HEK293 (cell line): ENCODE results near the gene PLEKHA7.
"Not testable (repeated sequence)": the region's sequence is repeated elsewhere in the genome, so short reads cannot be mapped to it uniquely, and the experiment has no call there.

Experiments
- CTCF ChIA-PET: fragments of 350-600 bp; formaldehyde crosslinking; extraction: SDS; loops from one replicate; lab custom pipeline; 2021; ENCODE audit warnings: antibody characterized with exemption; lab: Yijun Ruan, JAX
- POLR2A ChIA-PET: fragments of 300-600 bp; formaldehyde crosslinking; extraction: SDS; loops from one replicate; lab custom pipeline; 2020; ENCODE audit warnings: antibody characterized with exemption, inconsistent platforms; lab: Yijun Ruan, JAX
- H3K27ac ChIP-seq: fragments of 200-500 bp; sonication (Bioruptor generic); 2 replicates; pipeline ENCODE4 v1.5.1; 2014; ENCODE audit warnings: low read depth, low read length, control low read depth, inconsistent platforms; ENCODE audit errors: extremely low read depth
- H3K36me3 ChIP-seq, 2 experiments: fragments of 200-500 bp in 1 of 2; sonication (Bioruptor generic) in 1 of 2; 1 replicate in 1 of 2; 2 replicates in 1 of 2; pipeline ENCODE4 v1.5.1; 2014 to 2017; ENCODE audit warnings: inconsistent platforms in 2 of 2, low read length in 2 of 2; ENCODE audit not compliant: control insufficient read depth in 2 of 2, insufficient read depth in 1 of 2
- H3K4me1 ChIP-seq: fragments of 200-500 bp; sonication (Bioruptor generic); 2 replicates; pipeline ENCODE4 v1.5.1; 2014; ENCODE audit warnings: mild to moderate bottlenecking, low read length, inconsistent platforms; ENCODE audit not compliant: control insufficient read depth, insufficient read depth
- H3K4me3 ChIP-seq: 2 replicates; pipeline ENCODE4 v1.5.1; 2011; ENCODE audit warnings: low read depth, mild to moderate bottlenecking, control low read depth, low read length, moderate library complexity
- H3K9me3 ChIP-seq: fragments of 200-500 bp; sonication (Bioruptor generic); 2 replicates; pipeline ENCODE4 v1.5.1; 2014; ENCODE audit warnings: low read depth, low read length, inconsistent platforms; ENCODE audit not compliant: control insufficient read depth, insufficient read depth
- GFI1B ChIP-seq: fragments of 450-650 bp; formaldehyde crosslinking; IDR thresholded peaks from 2 replicates; pipeline ENCODE4 v1.5.1; 2016; ENCODE audit warnings: missing biosample characterization, missing genetic modification characterization
- HOXD13 ChIP-seq: sonication (generic); formaldehyde crosslinking; IDR thresholded peaks from 2 replicates; pipeline ENCODE4 v1.8.0; 2022; ENCODE audit warnings: missing genetic modification reagents, borderline replicate concordance
- RBAK ChIP-seq: fragments of 450-650 bp; formaldehyde crosslinking; IDR thresholded peaks from 2 replicates; pipeline ENCODE4 v1.5.1; 2016; ENCODE audit warnings: missing biosample characterization, missing genetic modification characterization
- TRIM28 ChIP-seq: IDR thresholded peaks from 2 replicates; pipeline ENCODE4 v1.6.1; 2011; ENCODE audit warnings: low read length, control low read depth, borderline replicate concordance
- ZNF335 ChIP-seq: fragments of 450-650 bp; formaldehyde crosslinking; conservative IDR thresholded peaks from 2 replicates; pipeline ENCODE4 v1.5.1; 2016; ENCODE audit warnings: missing biosample characterization, missing genetic modification characterization
- ZNF654 ChIP-seq: fragments of 450-650 bp; formaldehyde crosslinking; IDR thresholded peaks from 2 replicates; pipeline ENCODE4 v1.5.1; 2016; ENCODE audit warnings: low read depth, missing biosample characterization, missing genetic modification characterization
- ZNF658 ChIP-seq: fragments of 450-650 bp; formaldehyde crosslinking; IDR thresholded peaks from 2 replicates; pipeline ENCODE4; 2016; ENCODE audit warnings: missing biosample characterization, missing genetic modification characterization
- TF ChIP-seq, protein P1 (sequence below): fragments of 450-650 bp; formaldehyde crosslinking; IDR thresholded peaks from 2 replicates; pipeline ENCODE4 v1.5.1; 2016; ENCODE audit warnings: missing biosample characterization, missing genetic modification characterization
- TF ChIP-seq, protein P2 (sequence below): IDR thresholded peaks from 2 replicates; pipeline ENCODE4 v1.6.1; 2011; ENCODE audit warnings: mild to moderate bottlenecking, low read depth, low read length, borderline replicate concordance
- TF ChIP-seq, protein P3 (sequence below): fragments of 450-650 bp; formaldehyde crosslinking; IDR thresholded peaks from 2 replicates; pipeline ENCODE4 v1.5.1; 2016; ENCODE audit warnings: missing biosample characterization, missing genetic modification characterization

PLEKHA7 gene

DNA sequence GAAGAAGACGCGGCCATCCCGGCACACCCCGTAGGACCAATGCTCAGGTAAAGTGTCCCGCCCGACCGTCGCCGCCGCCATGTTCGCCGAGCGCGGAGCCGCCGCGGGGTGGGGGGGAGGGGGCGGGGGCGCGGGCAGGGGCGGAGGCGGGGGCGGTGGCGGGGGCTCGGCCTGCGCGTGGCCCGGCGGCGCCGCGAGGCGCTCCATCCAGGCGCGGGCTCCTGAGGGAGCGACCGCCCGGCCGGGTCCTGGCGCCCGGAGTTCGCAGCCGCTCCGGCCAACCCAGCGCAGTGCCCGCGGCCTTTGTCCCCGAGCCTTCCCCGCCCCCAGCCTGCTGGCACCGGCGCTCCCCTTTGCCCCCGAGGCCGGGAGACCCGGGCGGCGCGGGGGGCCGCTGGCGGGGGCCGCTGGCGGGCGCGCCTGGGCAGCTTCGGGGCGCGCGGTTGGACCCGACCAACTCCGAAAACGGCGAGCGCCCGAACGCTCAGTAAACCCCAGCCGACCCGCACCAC, at the start of gene PLEKHA7 (continued):
- TF ChIP-seq GFI1B (tag by site-specific recombination): no peak
- TF ChIP-seq, protein P1, sequence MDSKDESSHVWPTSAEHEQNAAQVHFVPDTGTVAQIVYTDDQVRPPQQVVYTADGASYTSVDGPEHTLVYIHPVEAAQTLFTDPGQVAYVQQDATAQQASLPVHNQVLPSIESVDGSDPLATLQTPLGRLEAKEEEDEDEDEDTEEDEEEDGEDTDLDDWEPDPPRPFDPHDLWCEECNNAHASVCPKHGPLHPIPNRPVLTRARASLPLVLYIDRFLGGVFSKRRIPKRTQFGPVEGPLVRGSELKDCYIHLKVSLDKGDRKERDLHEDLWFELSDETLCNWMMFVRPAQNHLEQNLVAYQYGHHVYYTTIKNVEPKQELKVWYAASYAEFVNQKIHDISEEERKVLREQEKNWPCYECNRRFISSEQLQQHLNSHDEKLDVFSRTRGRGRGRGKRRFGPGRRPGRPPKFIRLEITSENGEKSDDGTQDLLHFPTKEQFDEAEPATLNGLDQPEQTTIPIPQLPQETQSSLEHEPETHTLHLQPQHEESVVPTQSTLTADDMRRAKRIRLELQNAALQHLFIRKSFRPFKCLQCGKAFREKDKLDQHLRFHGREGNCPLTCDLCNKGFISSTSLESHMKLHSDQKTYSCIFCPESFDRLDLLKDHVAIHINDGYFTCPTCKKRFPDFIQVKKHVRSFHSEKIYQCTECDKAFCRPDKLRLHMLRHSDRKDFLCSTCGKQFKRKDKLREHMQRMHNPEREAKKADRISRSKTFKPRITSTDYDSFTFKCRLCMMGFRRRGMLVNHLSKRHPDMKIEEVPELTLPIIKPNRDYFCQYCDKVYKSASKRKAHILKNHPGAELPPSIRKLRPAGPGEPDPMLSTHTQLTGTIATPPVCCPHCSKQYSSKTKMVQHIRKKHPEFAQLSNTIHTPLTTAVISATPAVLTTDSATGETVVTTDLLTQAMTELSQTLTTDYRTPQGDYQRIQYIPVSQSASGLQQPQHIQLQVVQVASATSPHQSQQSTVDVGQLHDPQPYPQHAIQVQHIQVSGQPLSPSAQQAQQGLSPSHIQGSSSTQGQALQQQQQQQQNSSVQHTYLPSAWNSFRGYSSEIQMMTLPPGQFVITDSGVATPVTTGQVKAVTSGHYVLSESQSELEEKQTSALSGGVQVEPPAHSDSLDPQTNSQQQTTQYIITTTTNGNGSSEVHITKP: no peak
- TF ChIP-seq, protein P2, sequence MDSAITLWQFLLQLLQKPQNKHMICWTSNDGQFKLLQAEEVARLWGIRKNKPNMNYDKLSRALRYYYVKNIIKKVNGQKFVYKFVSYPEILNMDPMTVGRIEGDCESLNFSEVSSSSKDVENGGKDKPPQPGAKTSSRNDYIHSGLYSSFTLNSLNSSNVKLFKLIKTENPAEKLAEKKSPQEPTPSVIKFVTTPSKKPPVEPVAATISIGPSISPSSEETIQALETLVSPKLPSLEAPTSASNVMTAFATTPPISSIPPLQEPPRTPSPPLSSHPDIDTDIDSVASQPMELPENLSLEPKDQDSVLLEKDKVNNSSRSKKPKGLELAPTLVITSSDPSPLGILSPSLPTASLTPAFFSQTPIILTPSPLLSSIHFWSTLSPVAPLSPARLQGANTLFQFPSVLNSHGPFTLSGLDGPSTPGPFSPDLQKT: no peak

DNA sequence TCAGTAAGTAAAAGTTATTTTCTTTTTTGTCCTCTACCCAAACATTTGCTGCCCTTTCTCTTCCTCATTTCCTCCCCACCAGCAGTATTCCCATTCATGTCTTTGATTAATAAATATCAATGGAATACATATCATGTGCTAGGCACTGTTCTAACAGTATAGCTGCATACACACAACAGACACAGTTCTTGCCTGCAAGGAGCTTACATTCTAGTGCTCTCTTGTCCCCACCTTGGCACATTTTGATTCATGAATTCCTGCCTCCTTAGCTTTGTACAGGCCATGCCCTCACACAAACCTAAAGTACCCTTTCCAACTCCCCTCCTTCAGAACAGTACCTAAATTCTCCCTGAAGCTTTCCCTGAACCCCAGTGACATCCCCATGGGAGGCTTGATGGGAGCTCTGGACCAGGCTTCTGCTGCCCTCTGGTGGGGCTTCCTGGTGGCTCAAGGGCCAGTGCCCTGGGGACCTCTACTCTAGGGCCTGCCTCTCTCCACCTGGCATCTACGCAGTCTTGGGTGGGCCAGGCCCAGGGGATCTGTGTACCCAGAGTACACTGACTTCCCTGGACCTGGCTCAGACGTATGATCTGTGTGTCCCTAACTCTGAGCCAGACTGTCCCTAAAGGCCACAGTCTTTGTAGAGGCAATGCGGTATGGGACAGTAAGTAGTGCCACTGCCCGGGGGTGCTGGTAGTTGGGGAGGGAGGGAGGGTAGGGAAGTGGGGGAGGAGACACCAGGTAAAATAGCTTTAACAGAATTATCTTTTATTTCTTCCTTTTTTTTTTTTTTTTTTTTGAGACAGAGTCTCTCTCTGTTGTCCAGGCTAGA, 49.2 kb upstream of the PLEKHA7 start:
- TF ChIP-seq RBAK (tag by site-specific recombination) (no peak), ZNF654 (tag by site-specific recombination) (peak; percentile 60), TRIM28 (peak; percentile 14; the same call in 1 of the 2 replicates), ZNF335 (tag by site-specific recombination) (no peak), HOXD13 (CRISPR knock-in tag) (no peak), ZNF658 (no peak)
- TF ChIP-seq, protein P3, sequence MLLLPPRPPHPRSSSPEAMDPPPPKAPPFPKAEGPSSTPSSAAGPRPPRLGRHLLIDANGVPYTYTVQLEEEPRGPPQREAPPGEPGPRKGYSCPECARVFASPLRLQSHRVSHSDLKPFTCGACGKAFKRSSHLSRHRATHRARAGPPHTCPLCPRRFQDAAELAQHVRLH (tag by site-specific recombination): no peak
- Histone ChIP-seq H3K9me3 (no peaks in the 10 kb centered on the region), H3K27ac (no peak overlapping the region), H3K4me1 (no peaks in the 10 kb centered on the region), H3K36me3 (no peaks in the 10 kb centered on the region), H3K4me3 (no peak overlapping the region)
- ChIA-PET POLR2A (interaction anchor here (1.0 to 1.5 kb wide), 3 partner anchors 13 to 117 kb away, joined by 4 to 8 read pairs (median 5); partner anchors contain the start of gene RPS13), CTCF (interaction anchor here (0.6 to 5.4 kb wide), 36 partner anchors 14 to 329 kb away, joined by 3 to 70 read pairs (median 3); no protein-coding TSS in a partner anchor)

DNA sequence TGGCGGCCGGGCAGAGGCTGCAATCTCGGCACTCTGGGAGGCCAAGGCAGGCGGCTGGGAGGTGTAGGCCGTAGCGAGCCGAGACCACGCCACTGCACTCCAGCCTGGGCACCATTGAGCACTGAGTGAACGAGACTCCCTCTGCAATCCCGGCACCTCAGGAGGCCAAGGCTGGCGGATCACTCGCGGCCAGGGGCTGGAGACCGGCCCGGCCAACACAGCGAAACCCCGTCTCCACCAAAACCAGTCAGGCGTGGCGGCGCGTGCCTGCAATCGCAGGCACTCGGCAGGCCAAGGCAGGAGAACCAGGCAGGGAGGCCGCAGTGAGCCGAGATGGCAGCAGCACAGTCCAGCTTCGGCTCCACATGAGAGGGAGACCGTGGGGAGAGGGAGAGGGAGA, 36.9 kb upstream of the PLEKHA7 start:
- CTCF ChIA-PET, H3K9me3 ChIP-seq, H3K27ac ChIP-seq, H3K36me3 ChIP-seq, POLR2A ChIA-PET, H3K4me3 ChIP-seq, H3K4me1 ChIP-seq: not testable (repeated sequence)

DNA sequence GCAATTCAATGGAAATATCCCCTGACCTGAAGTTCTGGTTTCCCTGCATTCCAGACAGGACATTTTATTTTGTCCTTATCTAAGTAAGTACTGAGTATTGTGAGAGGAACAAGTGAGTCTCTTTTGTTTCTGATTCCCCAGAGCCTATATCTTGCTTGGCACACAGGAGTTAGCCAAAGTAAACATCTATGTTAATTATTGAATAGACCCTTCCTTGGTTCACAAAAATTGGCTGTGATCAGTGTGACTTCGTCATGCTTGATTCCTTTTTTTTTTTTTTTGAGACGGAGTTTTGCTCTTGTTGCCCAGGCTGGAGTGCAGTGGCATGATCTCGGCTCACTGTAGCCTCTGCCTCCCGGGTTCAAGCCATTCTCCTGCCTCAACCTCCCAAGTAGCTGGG, 34.3 kb upstream of the PLEKHA7 start:
- H3K4me3 ChIP-seq, H3K27ac ChIP-seq, H3K36me3 ChIP-seq, H3K4me1 ChIP-seq, H3K9me3 ChIP-seq, POLR2A ChIA-PET: not testable (repeated sequence)
- CTCF ChIA-PET: interaction anchor here (1.7 to 1.8 kb wide), 2 partner anchors 14 to 34 kb away, joined by 3 to 4 read pairs; no protein-coding TSS in a partner anchor
